Transverse colon (tissue), 4 donors: ENCODE results near the gene CASTOR1.

Source experiments
- POLR2AphosphoS5 ChIP-seq, 3 donors: sonication (generic); formaldehyde crosslinking; IDR thresholded peaks; one replicate each; pipeline ENCODE4 v1.6.1; 2016; ENCODE audit warnings: antibody characterized with exemption in 3 of 3
- TF ChIP-seq, protein P1 (sequence below), 5 experiments: fragments of 200-600 bp in 3 of 5; fragments of 450-650 bp in 2 of 5; sonication (generic) in 3 of 5; IDR thresholded peaks; 1 replicate in 2 of 5; 2 replicates in 3 of 5; pipeline ENCODE4 v1.5.1; 2016 to 2017; ENCODE audit warnings: antibody characterized with exemption in 5 of 5, inconsistent platforms in 3 of 5, mild to moderate bottlenecking in 2 of 5, moderate library complexity in 1 of 5

DNA sequence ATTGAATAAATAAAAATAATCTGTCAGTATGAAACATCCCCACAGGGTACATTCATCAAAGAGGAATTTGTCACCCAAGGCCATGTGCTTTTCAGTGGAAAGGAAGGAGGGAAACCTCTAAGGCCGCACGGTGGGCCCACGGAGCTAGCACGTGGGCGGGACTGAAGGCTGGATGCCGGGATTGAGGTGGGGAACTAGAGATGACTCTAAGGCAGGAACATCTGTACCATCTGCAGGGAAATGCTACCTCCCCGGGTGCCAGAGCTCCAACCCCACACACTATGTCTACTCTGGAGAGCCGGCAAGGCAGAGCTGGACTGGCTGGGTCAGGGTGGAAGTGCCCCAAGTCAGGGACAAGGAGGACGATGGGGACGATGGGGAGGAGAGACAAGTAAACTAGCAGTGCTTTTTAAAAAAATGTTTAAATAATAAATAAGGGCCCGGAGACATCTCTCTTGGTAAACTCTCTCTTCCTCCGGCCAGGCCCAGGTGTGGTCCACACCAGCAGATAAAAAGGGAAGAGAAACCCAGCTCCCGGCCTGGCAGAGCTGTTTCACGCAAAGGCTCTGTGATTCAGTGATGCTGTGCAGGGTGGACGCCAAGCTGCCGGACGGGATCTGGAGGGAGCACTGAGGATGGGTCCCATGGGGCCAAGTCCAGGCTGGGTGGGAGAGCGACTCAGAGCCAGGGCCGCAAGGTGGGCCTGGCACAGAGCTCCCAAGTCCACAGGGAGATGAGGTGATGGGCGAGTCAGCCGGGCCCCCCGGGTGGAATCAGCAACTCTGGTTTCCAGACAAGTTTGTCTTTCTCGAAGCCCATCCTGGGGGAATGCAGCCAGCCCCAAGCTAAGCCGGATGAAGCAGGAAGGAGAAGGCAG is 48.5 kb downstream of the CASTOR1 start:
- TF ChIP-seq POLR2AphosphoS5 (IDR thresholded peaks at IDR 0.05): no peak
- TF ChIP-seq, protein P1, sequence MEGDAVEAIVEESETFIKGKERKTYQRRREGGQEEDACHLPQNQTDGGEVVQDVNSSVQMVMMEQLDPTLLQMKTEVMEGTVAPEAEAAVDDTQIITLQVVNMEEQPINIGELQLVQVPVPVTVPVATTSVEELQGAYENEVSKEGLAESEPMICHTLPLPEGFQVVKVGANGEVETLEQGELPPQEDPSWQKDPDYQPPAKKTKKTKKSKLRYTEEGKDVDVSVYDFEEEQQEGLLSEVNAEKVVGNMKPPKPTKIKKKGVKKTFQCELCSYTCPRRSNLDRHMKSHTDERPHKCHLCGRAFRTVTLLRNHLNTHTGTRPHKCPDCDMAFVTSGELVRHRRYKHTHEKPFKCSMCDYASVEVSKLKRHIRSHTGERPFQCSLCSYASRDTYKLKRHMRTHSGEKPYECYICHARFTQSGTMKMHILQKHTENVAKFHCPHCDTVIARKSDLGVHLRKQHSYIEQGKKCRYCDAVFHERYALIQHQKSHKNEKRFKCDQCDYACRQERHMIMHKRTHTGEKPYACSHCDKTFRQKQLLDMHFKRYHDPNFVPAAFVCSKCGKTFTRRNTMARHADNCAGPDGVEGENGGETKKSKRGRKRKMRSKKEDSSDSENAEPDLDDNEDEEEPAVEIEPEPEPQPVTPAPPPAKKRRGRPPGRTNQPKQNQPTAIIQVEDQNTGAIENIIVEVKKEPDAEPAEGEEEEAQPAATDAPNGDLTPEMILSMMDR (IDR thresholded peaks at IDR 0.05): no peak
